DND-41 (cell line): Measurements from ENCODE around the gene GLT6D1.

Experiments used
- CTCF ChIP-seq: IDR thresholded peaks from 2 replicates; pipeline ENCODE4 v1.5.1; 2012; ENCODE audit warnings: borderline replicate concordance, low read length, moderate library complexity, mild to moderate bottlenecking; ENCODE audit not compliant: poor library complexity, severe bottlenecking; ENCODE audit errors: extremely low read depth
- EZH2 ChIP-seq: IDR thresholded peaks from 3 replicates; pipeline ENCODE4 v1.6.1; 2012; ENCODE audit warnings: borderline replicate concordance, low read depth, mild to moderate bottlenecking, moderate library complexity, low read length, inconsistent platforms; ENCODE audit not compliant: severe bottlenecking

DNA sequence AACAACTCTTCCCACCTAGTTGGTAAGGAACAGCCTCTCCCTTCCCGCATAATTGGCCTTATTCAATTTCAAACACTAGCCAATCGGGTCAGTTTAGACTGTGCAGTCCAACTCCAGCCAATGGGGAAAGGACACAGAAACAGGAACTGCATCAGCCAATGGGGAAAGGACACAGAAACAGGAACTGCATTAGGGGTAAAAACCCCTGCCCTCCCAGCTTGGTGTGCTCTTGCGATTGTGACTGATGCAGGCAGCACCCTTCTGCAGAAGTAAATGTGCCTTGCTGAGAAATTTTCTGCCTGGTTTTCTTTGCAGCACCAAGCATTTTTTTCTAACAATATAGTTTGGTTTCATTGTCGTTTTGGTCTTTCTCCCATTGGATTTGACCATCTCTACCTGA, 8.5 kb upstream of the GLT6D1 start:
- no peak for TF ChIP-seq CTCF
- no peak for TF ChIP-seq EZH2
